ENCODE results near the gene MRPL34. TPM values are rescaled to one million over a fixed set of nuclear protein-coding genes. Genes with fewer than 3 reads are reported as not detected.

The MRPL34 gene
- total RNA-seq, 1 donor = 34.3 TPM

GRCh38 chr19:17321655-17322489 is 16.2 kb downstream of the MRPL34 start:
- TF ChIP-seq CTCF (IDR thresholded peaks at IDR 0.05; ENCODE audit: insufficient read depth, low read length) = no peak
- no peak overlapping the region for H3K4me3 ChIP-seq (ENCODE audit: low read depth, low read length)
- DNase-seq (ENCODE audit: low read depth) = no peak

DNA sequence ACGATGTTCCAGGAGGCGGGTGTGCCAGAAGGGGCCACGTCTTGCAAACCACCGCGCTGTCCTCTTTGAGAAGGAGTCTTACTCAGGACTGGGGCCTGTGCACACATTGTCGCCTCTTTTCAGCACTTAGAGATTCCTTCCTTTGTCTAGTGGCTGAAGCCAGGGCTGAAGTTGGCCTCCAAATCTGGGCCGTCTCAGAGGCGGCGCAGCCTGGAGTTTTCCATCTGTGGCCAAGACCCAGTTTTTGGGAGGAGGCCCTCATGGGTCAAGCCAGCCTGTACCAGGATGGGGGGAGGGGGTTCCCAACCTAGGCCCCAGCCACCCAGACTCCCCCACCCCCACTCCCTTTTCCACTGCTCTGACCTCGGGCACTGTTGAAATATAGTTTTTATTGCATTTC is 17.2 kb downstream of the MRPL34 start:
- H3K4me3 ChIP-seq (ENCODE audit: low read depth, low read length) = no peak overlapping the region
- DNase-seq (ENCODE audit: low read depth) = peak; percentile 12
- no peak for TF ChIP-seq CTCF (IDR thresholded peaks at IDR 0.05; ENCODE audit: insufficient read depth, low read length)

DNA sequence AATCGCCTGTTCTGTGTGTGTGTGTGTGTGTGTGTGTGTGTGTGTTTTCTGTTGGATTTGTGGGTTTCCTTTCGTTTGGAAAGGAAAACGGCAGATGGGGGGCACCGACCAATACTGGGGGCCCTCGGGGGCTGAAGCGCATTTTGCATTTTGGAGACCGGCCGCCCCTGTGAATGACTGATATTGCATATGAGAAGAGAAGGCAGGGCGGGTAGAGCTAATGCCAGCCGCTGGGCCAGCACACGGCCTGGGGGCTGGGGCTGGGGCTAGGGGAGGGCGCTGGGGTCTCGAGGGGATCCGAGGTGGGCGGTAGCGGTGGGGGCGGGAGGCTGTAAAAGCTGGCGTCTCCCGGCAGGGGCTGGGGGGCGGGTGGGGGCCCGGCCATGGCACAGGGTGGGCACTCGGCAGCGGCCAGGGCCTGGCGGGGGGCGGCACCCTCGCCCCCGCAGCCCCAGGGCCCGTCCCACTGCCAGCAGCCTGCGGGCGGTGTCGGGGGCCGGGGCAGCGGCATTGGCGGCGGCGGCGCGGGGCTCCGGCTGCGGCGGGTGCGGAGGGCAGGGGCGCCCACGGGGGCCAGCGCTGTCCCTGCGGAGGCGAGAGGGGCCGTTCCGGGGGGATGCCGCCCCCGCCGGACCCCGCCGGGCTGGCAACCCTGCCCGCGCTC is 17.8 kb downstream of the MRPL34 start:
- TF ChIP-seq CTCF (IDR thresholded peaks at IDR 0.05; ENCODE audit: insufficient read depth, low read length) = no peak
- no peak for DNase-seq (ENCODE audit: low read depth)
- H3K4me3 ChIP-seq (ENCODE audit: low read depth, low read length) = no peak overlapping the region

GRCh38 chr19:17323964-17324332 is 18.3 kb downstream of the MRPL34 start:
- TF ChIP-seq CTCF (IDR thresholded peaks at IDR 0.05; ENCODE audit: insufficient read depth, low read length) = no peak
- H3K4me3 ChIP-seq (ENCODE audit: low read depth, low read length) = no peak overlapping the region
- no peak for DNase-seq (ENCODE audit: low read depth)

- no peak for DNase-seq (ENCODE audit: low read depth)
- no peak for TF ChIP-seq CTCF (IDR thresholded peaks at IDR 0.05; ENCODE audit: insufficient read depth, low read length)
- no peak overlapping the region for H3K4me3 ChIP-seq (ENCODE audit: low read depth, low read length)
These were observed 18.9 kb downstream of the MRPL34 start for GRCh38 chr19:17324357-17325114.

- no peak for DNase-seq (ENCODE audit: low read depth)
- H3K4me3 ChIP-seq (ENCODE audit: low read depth, low read length) = no peak overlapping the region
- TF ChIP-seq CTCF (IDR thresholded peaks at IDR 0.05; ENCODE audit: insufficient read depth, low read length) = no peak
These were observed 19.5 kb downstream of the MRPL34 start for GRCh38 chr19:17325133-17325532.

All from fibroblast of the aortic adventitia (primary cell).